HAP-1 (cell line): ENCODE results near the gene NKAP.
"Not testable (repeated sequence)": the region's sequence is repeated elsewhere in the genome, so short reads cannot be mapped to it uniquely, and the experiment has no call there.

ENCODE experiments used
- DNase-seq, 2 experiments: peaks; one replicate each; pipeline ENCODE4 v3.0.0-alpha.2; 2016 to 2020; ENCODE audit warnings: low spot score in 2 of 2
- H3K27me3 ChIP-seq: fragments of 250-450 bp; sonication (Bioruptor Pico); 2 replicates; pipeline ENCODE4 v1.5.1; 2020; ENCODE audit warnings: low read depth, mild to moderate bottlenecking, moderate library complexity
- H3K36me3 ChIP-seq: fragments of 250-450 bp; sonication (Bioruptor Pico); replicated peaks from 2 replicates; pipeline ENCODE4 v1.5.1; 2020; ENCODE audit warnings: mild to moderate bottlenecking
- H3K4me1 ChIP-seq: fragments of 250-450 bp; sonication (Bioruptor Pico); 2 replicates; pipeline ENCODE4 v1.5.1; 2020; ENCODE audit warnings: mild to moderate bottlenecking
- H3K4me3 ChIP-seq: fragments of 250-450 bp; sonication (Bioruptor Pico); 2 replicates; pipeline ENCODE4 v1.5.1; 2020; ENCODE audit warnings: mild to moderate bottlenecking, moderate library complexity
- H3K9me3 ChIP-seq: fragments of 250-450 bp; sonication (Bioruptor Pico); 2 replicates; pipeline ENCODE4 v1.5.1; 2020; ENCODE audit warnings: mild to moderate bottlenecking, moderate library complexity
- in situ Hi-C: fragments of 300-500 bp; cut with MboI; formaldehyde crosslinking; loops from 3 replicates; pipeline ENCODE4 v1.14.3; 2020; ENCODE audit warnings: low sequenced_read_pairs, inconsistent platforms, mixed read lengths

The NKAP gene

DNA sequence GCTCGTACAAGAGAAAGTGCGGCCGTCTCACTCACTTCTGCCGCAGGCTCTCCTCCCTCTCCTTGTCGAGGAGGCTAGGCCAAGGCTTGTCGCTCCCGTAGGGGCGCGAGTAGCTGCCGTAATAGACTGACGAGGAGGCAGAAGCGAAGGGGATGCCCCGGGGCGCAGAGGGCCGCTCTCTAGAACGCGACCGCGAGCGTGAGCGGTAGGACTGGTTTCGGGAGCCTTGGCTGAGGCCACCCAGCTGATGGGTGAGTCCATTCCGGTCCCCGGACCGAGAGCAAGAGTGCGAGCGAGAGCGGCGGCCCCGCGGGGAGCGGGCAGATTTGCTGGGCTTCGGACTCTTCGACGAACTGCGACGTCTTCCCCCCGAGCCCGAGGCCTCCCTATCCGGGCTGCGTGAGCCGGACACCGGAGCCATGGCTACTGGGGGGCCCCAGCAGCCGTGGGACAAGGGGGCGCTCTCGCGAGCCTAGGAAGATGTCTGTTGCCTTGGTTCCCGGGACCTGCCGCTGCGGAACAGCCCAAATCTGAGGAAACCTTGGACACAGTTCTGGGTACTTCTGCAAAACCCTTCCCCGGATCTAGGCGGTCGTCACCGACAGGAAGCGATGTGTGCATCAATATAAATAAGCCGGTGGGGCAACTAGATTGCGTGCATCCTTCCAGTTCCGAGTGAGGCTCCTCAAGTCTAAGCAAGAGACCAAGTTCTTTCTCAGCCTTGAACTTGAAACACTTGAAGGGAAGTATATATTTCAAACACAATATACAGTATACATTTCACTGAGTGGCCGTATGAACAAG lies at the start of gene NKAP:
TSS of gene NKAP (minus strand) at position 567 of the 804 bp plus-strand sequence. CDS start at position 421, 146 bp downstream.
- no peaks in the 10 kb centered on the region for H3K9me3 ChIP-seq
- H3K36me3 ChIP-seq, result no peaks in the 10 kb centered on the region
- no peaks in the 10 kb centered on the region for H3K27me3 ChIP-seq
- peaks cover 29% of the 10 kb centered on the region for H3K4me1 ChIP-seq
- DNase-seq, result peak; percentile 91 to 95
- H3K4me3 ChIP-seq, result peak within 1 kb of the TSS; percentile 66
- in situ Hi-C loops, result no loop called here

DNA sequence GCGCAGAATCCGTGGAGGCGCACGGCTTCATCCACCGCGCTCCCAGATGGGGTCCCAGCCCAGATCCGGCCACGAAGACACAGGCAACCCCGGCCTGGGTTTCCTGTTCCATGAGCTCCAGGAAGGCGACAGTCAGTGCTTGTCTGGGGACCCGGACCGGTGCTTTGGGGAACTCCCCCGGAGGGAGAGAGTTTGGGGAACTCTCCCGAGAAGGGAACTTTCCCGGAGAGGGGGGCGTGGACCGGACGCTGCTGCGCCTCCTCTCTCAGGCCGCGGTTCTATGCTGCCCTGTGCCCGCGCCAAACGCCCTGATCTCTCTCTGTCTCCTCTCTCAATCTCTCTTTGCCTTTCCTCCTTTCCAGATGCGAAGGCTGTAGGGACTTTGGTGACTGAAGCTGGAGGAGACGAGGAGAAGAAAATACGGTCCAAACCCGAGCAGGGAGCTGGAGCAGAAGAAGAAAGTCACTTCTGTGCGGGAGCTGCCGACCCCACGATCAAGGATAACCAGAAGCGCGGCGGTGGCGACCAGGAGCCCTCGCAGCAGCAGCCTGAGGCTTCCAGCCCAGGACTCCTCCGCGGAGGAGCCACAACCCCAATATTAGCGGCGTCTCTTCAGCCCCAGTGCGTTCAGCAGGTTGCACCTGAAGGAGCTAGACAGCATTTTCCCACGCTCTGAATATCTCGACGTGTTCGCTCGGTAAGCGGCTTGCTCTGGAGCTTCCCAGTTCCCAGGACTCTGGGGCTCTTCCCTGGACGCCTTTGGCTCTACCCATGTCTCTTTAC lies 47.6 kb upstream of the NKAP start:
- Histone ChIP-seq H3K4me1 (peaks cover 23% of the 10 kb centered on the region), H3K4me3 (peak overlapping the region; percentile 43), H3K27me3 (no peaks in the 10 kb centered on the region; the same call in 1 of the 2 replicates), H3K36me3 (no peaks in the 10 kb centered on the region), H3K9me3 (no peaks in the 10 kb centered on the region)
- in situ Hi-C loops, result no loop called here
- peak in 1 of 2 experiments; percentile 49 for DNase-seq

DNA sequence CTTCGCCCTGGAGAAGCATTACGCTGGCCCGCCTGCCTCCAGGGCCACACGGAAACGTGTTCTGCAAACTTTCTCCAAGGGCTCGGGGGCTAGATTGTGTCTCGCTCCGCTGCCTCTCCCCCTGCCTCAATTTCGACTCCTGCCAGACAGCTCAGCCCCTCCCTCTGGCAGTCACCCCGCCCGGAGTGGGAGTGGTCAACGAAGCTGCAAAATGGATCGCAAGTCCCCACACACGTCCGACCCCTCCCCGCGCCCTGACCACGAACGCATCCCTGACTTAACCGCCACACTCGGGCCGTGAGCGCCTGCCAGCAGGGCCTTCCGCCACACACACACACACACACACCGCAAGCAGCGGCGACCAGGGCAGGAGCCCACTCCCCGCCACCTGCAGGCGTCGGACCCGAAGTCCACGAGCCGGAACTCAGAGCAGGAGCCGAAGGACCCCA lies 47.0 kb upstream of the NKAP start:
- no peaks in the 10 kb centered on the region for H3K27me3 ChIP-seq
- no peaks in the 10 kb centered on the region for H3K36me3 ChIP-seq
- peak overlapping the region; percentile 43 for H3K4me3 ChIP-seq
- peak; percentile 32 to 82 for DNase-seq
- in situ Hi-C loops, result no loop called here
- peaks cover 23% of the 10 kb centered on the region for H3K4me1 ChIP-seq
- no peaks in the 10 kb centered on the region for H3K9me3 ChIP-seq

DNA sequence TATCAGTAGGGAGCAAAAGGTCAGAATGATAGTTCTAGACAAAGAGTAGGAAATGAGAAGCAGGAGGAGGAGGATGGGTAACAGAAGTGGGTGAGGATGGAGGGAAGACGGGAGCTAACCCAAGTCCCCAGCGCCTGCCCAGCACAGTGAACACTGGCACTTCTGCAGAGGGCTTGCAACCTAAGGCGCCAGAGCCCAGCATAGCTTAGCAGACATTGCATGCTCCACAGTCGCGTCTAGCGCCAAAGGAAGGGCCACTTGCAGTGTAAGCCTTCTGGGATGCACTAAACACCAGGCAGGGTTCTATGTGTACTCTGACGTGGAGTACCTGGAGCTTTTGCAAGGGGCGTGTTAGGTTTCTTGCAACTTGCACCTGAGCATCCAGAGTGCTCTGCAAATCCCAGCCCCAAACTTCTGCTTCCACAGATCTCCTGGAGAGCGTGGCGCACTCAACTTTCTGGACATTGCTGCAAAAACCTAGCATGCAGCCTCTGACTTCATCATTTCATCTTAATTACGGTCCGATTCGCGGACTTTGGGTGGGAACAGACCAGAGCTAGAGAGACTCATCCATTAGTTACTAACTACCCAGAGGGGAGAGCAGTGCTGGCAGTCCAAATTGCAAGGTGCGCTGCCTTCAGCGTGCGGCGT lies 46.5 kb upstream of the NKAP start:
- Histone ChIP-seq H3K36me3 (no peaks in the 10 kb centered on the region), H3K4me1 (peaks cover 23% of the 10 kb centered on the region), H3K4me3 (peak overlapping the region; percentile 43), H3K27me3 (no peaks in the 10 kb centered on the region), H3K9me3 (no peaks in the 10 kb centered on the region)
- no peak for DNase-seq
- in situ Hi-C loops, result no loop called here

DNA sequence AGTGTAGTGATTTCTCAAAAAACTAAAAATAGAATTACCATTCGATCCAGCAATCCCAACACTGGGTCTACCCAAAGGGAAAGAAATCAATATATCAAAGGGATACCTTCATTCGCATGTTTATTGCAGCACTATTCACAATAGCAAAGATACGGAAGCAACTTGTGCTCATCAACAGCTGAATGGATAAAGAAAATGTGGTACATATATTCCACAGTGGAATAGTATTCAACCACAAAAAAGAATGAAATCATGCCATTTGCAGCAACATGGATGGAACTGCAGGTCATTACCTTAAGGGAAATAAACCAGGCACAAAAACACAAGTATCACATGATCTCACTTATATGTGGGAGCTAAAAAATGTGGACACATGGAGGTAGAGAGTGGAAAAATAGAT lies 42.7 kb upstream of the NKAP start:
- H3K4me3 ChIP-seq, result no peak overlapping the region
- no peak for DNase-seq
- H3K9me3 ChIP-seq, result no peaks in the 10 kb centered on the region
- no peaks in the 10 kb centered on the region for H3K36me3 ChIP-seq
- H3K27me3 ChIP-seq, result no peaks in the 10 kb centered on the region
- peaks cover 17% of the 10 kb centered on the region for H3K4me1 ChIP-seq
- in situ Hi-C loops, result no loop called here

DNA sequence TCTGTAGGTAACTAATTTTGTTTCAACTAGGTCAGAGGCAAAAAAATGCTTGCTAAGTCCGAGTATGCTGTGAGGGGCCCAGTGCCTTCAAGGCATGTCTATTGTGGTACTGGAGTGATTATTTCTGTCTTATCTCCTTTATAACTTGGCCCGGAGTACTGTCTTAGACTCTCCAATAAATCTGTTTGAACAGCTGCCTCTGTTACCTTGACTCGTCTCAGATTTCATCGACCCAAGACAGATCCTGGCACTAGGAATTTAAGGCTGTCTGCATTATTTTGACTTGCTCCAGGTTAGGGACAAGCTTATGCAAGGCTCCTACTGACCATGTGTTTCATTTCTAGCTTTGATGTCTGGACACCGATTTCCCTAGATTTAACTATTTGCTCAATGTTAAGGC lies 41.1 kb upstream of the NKAP start:
- Histone ChIP-seq H3K4me1 (peaks cover 10% of the 10 kb centered on the region), H3K4me3 (no peak overlapping the region), H3K9me3 (no peaks in the 10 kb centered on the region), H3K36me3 (no peaks in the 10 kb centered on the region), H3K27me3 (no peaks in the 10 kb centered on the region)
- peak; percentile 40 to 53 for DNase-seq
- in situ Hi-C loops, result no loop called here

DNA sequence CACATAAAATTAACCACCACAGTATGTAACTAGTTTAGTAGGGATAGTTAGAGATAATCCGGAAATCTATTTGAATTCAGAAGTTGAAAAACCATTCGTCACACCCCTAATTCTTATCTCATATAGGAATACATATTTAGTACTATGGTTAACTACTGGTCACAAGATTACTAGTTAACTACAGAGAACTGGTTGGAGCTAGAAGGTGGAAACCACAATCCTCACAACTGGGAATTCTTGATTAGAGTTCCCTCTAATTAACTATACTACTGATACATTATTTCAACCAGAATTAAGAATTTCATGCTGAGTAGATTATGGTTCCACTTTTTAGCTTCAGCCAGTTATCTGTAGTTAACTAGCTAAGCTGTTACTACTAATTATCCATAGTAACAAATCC lies 39.9 kb upstream of the NKAP start:
- in situ Hi-C loops, result no loop called here
- Histone ChIP-seq H3K27me3 (no peaks in the 10 kb centered on the region), H3K9me3 (no peaks in the 10 kb centered on the region), H3K36me3 (no peaks in the 10 kb centered on the region), H3K4me1 (peaks cover 10% of the 10 kb centered on the region), H3K4me3 (no peak overlapping the region)
- no peak for DNase-seq

DNA sequence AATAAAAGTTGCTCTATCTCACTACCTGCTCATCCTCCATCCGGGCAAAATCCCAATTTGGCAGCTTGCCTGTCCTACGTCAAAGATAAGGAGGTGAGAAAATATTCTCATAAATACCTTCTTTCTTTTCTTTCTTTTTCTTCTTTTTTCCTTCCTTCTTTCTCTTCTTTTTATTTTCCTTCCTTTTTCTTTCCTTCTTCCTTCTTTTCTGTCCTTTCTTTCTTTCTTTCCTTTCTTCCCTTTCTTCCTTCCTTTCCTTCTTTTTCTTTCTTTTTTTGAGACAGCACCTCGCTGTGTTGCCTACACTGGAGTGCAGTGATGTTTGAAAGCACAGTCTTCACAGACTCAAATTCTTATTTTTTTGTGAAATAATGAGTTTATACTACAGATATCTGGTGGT lies 38.6 kb upstream of the NKAP start:
- no peak for DNase-seq
- in situ Hi-C loops, result no loop called here
- Histone ChIP-seq H3K36me3 (no peaks in the 10 kb centered on the region), H3K27me3 (no peaks in the 10 kb centered on the region), H3K4me1 (peaks cover 10% of the 10 kb centered on the region), H3K9me3 (no peaks in the 10 kb centered on the region), H3K4me3 (no peak overlapping the region)

DNA sequence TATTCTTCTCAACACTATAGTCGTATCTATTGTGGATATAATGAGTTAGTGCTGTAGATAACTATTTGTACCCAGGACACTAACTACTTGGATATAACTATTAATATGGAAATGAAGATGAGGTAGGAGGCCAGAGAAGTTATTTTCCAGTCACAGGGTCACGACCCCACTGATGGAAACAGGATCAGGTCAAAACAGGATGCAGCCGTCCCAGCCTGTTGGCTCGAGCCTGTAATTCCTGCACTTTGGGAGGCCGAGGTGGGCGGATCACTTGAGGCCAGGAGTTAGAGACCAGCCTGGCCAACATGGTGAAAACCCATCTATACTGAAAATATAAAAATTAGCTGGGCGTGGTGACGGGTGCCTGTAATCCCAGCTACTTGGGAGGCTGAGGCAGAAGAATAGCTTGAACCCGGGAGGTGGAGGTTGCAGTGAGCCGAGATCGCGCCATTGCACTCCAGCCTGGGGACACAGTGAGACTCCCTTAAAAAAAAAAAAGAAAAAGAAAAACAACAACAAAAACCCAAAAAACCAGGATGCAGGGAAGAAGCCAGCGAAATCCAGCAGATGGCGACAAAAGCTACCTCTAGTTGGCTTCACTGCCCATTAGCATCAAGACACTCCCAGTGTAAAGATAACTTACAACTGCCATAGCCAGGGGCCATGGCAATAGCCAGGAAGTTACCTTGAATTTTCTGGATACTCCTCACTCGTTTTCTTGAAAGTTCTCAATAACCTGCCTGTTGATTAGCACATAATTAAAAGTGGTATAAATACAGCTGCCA lies 37.9 kb upstream of the NKAP start:
- peaks cover 10% of the 10 kb centered on the region for H3K4me1 ChIP-seq
- no peaks in the 10 kb centered on the region for H3K27me3 ChIP-seq
- H3K9me3 ChIP-seq, result no peaks in the 10 kb centered on the region
- in situ Hi-C loops, result no loop called here
- peak; percentile 64 to 74 for DNase-seq
- no peak overlapping the region for H3K4me3 ChIP-seq
- H3K36me3 ChIP-seq, result no peaks in the 10 kb centered on the region

DNA sequence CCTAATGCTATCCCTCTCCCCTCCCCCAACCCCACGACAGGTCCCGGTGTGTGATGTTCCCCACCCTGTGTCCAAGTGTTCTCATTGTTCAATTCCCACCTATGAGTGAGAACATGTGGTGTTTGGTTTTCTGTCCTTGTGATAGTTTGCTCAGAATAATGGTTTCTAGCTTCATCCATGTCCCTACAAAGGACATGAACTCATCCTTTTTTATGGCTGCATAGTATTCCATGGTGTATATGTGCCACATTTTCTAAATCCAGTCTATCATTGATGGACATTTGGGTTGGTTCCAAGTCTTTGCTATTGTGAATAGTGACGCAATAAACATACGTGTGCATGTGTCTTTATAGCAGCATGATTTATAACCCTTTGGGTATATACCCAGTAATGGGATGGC lies 33.6 kb upstream of the NKAP start:
- H3K4me3 ChIP-seq, H3K9me3 ChIP-seq, DNase-seq, H3K27me3 ChIP-seq, in situ Hi-C loops, H3K4me1 ChIP-seq, H3K36me3 ChIP-seq: not testable (repeated sequence)

DNA sequence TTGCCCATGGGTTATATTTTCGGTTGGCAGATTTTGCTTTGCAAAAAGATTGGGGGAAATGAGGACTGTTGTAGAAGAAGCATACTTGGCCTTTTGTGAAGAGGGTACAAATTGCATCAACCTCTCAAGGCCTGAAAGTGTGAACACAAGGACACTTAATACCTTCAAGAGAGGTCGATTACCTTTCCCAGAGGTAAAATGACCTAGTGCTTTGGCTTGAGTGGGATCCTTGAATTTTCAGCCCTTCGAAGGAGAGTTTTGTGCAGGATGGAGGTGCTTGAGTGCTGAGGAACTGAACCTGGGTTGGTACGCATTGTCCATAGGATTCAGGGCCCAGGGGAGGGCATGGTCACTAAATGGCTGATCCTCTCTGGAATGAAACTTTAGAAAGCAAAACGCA lies 27.6 kb upstream of the NKAP start:
- Histone ChIP-seq H3K9me3 (no peaks in the 10 kb centered on the region), H3K4me3 (no peak overlapping the region), H3K27me3 (no peaks in the 10 kb centered on the region), H3K36me3 (no peaks in the 10 kb centered on the region), H3K4me1 (0 out of 2 replicates have a peak, but pooled peaks cover 6% of the 10 kb centered on the region)
- in situ Hi-C loops, result no loop called here
- DNase-seq, result no peak

DNA sequence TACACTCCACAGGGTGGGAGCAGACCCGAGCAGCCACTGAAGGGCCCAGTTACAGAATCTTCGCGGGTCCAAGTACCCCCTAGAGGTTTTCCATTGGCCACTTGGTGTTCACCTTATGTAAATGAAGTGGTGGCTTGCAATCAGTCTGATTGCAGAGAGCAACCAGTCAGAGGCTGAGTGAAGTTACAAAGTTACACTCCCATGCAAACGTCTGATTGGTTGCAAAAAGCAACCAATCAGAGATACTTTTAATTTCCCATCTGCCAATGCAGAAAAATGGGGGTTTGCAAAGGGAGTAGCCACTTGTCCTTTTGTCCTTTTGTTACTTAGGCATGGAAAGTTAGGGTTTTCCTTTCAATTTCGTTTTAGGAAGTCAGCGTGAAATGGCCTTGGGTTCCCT lies 27.0 kb upstream of the NKAP start:
- H3K4me3 ChIP-seq, result no peak overlapping the region
- H3K36me3 ChIP-seq, result no peaks in the 10 kb centered on the region
- no peaks in the 10 kb centered on the region for H3K27me3 ChIP-seq
- in situ Hi-C loops, result no loop called here
- DNase-seq, result no peak
- 0 out of 2 replicates have a peak, but pooled peaks cover 6% of the 10 kb centered on the region for H3K4me1 ChIP-seq
- H3K9me3 ChIP-seq, result peaks cover 2% of the 10 kb centered on the region; the same call in 1 of the 2 replicates

DNA sequence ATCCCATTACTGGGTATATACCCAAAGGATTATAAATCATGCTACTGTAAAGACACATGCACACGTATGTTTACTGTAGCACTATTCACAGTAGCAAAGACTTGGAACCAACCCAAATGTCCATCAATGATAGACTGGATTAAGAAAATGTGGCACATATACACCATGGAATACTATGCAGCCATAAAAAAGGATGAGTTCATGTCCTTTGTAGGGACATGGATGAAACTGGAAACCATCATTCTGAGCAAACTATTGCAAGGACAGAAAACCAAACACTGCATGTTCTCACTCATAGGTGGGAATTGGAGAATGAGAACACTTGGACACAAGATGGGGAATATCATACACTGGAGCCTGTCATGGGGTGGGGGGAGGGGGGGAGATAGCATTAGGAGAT lies 23.3 kb upstream of the NKAP start:
- H3K27me3 ChIP-seq, H3K9me3 ChIP-seq, H3K36me3 ChIP-seq, H3K4me1 ChIP-seq, H3K4me3 ChIP-seq, in situ Hi-C loops, DNase-seq: not testable (repeated sequence)
